HG02759 (cell line): ENCODE results near the gene ESYT2.

Source experiments
- ATAC-seq: cut with Tn5 transposase; IDR thresholded peaks from one replicate; pipeline ENCODE4 v1.9.1; 2021; ENCODE audit warnings: mild to moderate bottlenecking, moderate library complexity; ENCODE audit not compliant: unreplicated experiment

ESYT2 gene

DNA sequence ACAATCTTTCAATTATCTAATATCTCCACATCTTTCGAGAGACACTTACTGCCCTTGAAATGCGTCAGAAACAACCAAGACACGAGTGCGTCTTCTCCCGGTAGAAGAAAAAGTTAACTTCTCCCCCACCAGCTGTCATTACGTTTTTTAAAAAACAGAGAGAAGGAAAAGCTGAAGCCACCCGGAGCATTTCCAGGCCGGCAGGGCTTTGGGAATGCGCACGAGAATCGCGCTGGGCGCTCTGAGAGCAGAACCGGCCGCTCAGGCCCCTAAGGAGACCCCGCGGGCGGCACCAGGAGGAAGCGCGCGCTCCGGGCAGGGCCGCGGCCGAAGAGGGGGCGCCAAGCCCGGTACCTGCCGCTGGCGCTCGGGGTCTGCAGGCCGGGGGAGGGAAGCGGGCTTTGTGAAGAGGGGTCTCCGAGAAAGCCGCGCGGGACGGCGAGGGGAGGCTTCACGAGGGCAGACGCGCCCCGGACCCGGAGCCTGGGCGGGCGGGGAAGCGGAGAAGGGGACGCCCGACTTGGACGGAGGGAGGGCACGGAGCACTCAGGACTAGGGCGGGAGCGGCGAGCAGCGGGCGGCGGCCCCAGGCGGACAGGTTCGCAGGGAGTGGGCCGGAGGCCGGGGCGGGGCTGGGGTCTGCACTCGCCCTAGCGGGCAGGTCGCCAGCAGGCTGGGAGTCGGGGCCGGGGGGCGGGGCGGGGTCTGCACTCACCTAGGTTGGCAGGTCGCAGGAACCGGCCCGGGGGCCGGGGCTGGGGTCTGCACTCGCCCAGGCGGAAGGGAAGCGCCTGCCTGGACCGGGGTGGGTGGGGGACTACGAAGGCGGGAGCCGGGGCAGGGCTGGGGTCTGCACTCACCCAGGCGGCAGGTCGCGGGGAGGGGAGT lies 932 bp downstream of the ESYT2 start:
- ATAC-seq, result no peak

DNA sequence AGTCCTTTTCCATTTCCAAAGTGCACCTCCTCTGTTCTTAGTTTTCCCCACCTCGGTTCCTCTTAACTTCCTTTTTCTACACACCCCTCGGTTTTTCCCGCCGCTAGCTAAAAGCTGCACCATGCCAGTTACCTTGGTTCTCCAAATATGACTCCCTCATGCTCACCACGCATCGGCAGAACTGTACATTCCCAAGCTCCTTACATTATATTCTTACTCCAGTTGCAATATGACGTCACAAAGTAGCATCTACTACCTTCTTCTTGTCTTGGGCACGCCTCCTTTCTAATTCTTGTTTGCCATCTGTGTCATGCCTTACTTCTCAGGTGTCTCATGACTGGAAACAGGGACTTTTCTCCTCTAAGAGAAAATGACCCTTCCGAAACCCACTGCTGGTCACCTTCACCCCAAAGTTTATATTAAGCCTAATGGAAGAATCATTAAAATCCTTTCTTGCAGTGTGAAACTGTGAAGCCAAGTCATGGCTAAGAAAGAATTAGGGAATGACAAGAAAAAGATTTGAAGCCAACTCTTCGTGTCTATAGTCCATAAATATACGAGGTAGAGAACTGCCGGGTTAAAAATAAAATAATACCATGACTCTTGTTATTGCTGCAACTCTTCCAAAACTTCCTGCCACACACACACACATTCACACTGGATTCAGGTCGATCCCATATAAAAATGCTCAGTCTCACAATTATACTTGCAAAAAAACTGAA lies 1.7 kb downstream of the ESYT2 start:
- ATAC-seq, result no peak

DNA sequence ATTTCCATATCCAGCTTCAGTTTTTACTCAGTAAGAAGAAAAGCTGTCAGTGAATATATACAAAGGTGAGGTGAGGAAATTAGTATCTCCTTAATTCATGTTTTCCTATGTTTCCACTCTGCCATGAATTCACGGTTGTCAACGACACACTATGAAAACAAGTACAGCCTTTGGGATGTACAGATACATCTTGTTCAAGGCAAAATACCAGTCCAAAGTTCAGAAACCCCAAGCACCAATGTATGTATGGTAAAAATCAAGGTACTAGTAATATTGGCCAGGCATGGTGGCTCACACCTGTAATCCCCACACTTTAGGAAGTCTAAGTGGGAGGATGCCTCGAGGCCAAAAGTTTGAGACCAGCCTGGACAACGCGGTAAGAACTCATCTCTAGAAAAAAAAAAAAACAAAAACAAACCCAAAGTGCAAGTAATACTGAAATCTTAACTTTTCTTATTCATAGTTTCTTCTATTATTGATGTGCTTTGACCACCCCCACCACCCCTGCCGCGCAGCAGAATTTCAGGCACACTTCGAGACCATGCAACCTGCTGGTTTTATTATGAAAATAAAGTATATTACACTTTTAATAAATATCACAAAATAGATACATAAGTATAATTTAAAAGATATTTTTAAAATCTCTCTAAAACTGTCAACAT lies 3.5 kb downstream of the ESYT2 start:
- no peak for ATAC-seq

DNA sequence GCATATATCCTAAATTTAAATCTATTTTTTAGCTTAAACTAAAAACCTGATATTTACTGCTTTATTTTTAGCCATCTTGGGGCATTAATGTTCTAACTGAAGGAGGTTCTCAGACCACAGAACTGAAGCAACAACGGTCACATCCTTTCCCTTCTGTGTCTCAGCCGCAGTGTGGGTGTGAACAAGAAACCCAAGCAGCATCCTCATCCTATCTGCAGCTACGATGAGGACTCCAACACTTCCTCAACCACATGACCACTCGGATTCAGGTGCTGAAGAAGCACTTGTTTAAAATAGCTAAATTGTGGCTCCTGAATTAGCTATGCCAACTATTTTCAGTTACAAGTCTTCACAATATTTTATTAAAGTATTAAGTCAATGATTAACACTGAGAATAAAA lies 5.3 kb downstream of the ESYT2 start:
- peak; percentile 69 for ATAC-seq

DNA sequence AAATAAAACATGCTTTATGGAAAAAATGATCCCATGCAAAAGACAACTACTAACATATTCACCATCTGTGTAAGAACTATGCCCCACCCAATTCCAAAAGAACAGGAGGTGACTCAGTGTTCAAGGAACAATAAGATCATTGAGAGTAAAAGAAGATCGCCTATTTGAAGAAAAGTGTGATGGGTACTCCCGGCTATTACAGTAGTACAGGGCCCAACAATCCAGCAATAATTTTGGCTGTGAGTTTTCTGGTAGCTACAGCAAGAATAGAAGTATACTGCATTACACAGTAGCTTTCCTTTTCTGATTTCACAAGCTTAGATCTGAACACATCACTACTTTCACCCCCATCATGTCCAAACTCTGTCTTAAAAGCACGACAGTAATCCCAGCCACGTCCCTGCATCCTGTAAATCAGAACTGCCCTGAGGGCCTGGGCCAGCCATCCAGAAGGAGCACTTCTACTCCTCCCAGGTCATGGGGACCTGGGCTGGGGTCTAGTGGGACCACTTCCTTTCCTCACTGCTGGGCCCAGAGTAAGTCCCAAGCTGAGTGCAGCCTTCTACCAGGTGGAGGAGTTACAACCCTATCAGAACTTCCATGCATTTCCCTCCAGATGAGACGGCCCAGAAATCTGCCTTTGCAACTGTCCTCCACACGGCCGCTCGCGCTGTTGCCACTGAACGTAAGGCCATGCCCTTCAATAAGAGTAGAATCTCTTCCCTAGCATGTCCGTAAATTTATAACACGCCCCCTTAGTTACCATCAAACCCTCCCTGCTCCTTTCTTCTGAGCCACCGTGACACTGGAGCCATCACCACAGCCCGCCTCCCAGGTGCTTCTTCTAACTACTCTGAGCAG lies 7.9 kb downstream of the ESYT2 start:
- no peak for ATAC-seq

DNA sequence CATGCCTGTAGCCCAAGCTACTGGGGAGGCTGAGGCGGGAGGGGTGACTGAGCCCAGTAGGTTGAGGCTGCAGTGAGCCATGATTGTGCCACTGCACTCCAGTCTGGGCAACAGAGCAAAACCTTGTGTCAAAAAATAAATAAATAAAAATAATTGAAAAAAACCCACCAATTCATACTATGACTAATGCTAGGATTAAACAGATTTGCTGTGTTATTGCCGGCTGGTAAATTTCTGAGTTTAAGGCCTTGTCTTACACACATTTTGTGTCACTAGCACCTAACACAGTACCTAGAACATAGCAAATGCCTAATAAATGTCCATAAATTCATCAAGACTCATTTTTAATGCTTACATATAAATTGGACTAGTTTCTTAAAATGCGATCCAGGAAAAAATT lies 8.7 kb downstream of the ESYT2 start:
- no peak for ATAC-seq

DNA sequence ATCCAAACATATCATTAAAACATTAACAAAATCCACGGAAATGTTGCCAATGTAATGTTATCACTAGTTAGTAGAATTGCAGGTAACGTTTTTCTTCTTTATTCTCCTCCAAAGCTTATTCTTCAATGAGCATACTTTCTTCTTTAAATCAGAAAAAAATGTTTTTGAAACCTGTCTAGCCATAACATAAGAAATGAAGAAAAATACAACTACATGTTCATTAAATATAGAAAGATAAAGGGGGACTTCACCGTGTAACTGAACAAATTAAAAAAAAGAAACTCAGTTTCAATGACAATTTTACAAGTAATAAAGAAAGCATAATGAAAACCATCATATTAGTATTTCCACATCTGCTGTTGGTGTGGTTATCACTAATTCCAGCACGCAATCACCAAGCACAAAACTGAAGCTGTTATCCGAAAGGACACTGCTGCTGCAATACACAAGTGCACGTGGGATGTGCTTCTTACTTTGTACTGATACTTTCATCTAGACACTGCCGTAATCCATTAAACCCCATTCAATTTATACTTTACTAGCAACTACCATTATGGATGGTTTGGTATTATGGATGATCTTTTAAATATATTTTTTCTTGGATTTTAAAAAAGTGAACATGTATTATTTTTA lies 9.6 kb downstream of the ESYT2 start:
- ATAC-seq, result no peak

DNA sequence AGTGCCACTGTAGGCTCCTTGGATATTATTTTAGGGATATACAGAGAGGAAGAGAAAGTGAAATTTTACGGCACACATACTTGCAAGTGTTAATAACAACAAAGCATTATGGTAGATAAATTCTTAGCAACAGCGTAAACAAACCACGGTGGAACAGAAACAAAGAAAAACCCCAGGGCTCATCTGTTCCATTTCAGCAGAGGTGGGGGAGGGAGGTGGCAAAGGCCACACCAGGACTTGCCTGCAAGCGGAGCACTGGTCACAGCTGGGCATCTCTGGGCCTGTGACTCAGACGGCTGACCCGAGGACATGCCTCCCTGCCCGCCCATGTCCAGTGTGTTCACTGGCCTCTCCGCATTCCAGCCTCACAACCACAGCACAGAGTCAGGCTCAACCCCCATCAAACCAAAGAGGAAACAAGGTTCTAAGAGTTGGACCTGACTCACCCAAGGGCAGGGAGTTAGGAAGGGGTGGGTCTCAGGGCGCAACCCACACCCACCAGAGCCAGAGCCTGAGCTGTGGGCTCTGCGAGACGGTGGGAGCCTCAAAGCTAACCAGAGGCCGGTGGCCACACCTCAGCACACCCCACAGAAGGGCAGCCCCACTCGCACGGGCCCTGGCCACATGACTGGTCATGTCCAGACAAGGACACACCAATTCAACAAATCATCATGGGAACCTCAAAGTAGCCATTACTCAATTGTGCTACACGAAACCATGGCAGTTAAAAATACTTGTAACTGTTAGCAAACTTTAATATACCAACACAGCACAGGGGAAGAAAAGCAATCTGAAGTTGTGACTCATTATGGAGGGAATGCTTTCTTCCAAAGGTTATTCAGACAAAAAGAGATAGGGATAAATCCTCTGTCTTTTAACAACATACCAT lies 10.7 kb downstream of the ESYT2 start:
- peak; percentile 89 for ATAC-seq

DNA sequence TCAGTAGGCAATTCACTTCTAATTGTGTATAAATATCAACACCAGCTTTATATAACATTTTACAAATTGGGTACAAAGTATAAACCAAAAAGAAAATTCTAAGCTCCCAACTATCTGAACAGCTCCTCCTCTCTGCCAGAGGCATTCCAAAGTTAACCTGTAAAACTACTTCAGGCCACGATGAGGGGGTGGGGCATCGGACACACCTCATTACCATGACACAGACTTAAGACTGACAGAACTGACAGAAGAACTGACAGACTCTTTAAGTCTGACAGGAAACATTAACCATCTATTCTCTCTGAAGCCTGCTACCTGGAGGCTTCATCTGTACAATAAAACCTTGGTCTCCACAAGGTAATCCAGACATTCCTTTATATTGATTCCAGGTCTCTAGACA lies 12.3 kb downstream of the ESYT2 start:
- ATAC-seq, result no peak

DNA sequence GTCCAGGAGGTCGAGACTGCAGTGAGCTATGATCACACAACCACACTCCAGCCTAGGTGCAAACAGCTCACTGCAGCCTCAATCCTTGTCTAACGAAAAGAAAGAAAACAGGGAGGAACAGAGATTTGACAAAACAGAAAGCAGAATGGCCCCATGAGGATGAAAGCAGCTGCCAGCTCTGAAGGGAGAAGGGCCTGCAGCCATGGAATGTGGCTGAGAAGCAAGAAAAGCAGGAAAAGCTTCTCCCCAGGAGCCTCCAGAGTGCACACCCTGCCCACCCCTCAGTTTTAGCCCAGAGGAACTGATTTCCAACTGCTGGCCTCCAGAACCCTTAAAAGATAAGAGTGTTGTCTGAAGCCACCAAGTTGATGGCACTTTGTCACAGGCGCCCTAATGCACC lies 13.0 kb downstream of the ESYT2 start:
- ATAC-seq, result no peak

DNA sequence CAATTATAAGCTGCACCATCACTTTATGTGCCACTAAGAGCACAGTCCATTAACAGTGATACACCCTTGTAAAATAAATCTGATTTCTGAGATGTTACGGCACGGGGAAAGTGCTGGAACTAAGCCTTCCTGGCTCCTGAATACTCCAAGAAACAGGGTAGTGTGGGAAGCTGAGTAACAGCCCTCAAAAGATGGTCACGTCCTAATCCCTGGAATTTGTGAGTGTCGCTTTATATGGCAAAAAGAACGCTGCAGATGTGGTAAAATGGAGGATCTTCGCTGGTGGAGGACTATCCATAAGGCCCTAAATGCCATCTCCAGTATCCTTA lies 13.5 kb downstream of the ESYT2 start:
- no peak for ATAC-seq

DNA sequence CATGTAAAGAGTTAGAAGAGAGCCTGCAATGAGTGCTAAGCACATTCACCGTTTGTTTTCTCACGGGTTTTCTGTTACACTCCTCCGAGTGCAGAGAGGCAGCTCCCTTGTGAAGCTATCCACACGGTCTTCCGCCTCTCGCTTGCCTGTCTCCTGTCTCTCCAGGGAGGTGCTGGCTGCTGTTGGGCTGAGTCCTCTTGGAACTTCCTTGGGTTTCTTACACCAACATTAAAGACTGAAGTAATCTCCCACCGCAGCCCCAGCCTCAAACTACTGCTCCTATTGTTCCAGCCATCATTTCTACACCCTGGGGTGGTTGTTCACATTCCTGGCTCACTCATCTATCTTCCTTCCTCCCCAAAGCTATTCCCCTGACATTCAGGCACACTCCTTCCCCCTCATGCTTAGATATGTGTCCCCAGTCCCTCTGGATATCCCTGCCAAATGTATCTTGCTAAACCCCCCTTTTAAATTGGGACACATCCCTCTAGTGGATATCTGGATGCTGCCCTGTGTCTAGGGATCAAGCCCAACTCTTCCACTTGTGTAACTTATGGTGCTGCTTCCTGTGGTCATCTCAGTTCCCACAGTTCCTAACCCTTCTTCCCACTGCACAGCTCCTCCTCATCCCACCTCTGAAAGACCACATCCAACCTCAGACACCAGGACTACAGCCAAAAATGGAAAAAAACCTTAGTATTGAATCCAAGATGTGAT lies 14.1 kb downstream of the ESYT2 start:
- no peak for ATAC-seq

DNA sequence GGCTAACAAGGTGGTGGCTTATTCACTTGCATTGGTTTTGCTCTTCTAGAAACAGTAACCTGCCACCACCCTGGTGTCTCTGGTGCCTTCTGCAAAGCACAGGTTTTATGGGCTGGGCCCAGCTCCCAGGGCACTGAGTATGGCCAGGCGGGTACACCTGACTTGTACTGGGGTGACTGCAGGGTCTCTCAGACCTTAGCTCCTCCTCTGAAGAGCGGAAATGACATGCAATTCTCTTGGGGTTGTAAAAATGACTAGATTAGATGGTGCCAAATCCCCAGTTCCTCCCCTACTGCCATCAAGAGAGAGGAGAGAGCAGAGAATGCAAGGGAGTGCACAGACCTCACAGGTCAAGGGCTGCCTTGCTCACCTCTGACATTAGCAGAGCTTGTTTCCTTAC lies 14.7 kb downstream of the ESYT2 start:
- ATAC-seq, result no peak

DNA sequence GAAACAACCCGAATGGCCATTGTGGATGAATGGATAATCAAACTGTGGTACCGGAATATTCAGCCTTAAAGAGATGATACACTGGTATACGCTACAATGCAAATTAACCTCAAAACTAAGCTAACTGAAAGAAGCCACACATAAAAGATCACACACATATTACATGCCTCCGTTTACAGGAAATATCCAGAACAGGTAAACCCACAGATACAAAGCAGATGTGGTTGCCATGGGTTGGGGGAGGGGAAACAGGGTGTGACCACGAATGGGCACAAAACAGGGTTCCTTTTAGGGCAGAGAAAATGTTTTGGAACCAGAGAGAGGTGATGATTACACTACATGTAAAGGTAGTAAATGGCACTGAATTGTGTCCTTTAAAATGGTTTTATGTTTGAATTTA lies 16.6 kb downstream of the ESYT2 start:
- no peak for ATAC-seq

DNA sequence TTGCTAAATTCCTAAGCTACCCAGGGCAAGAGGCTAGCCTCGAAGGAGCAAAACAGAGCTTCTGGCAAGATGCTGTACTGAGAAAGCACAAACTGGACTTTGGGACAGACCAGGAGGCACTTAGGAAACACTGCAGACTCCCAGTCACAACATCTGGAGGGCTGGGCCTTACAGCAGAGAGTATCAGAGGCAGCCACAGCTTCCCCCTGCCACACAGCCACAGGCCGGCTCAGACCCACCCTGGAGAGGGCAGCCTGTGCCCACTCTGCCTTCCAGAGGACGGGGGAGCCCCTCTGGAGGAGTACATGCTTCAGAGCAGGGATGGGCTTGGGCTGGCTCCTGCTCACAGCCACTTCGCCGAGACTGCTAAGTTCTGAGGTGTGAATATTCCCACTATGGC lies 17.4 kb downstream of the ESYT2 start:
- no peak for ATAC-seq

DNA sequence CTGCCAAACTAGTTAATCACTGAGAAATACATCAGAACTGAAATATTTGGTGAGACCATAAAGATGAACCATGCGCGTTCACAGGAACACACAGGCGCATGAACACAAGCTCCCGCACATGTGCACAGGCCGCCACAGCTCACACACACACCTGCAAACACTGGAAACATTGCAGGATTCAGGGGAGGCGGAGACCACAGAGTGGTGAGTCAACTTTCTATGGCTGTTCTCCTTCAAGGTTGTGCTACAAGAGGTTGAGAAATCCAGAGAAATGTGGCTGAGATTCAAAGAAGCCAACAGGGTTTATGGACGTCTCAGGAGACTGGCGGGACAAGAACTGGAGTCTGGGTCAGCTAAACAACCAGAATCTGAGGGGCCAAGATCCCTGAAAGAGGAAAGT lies 17.8 kb downstream of the ESYT2 start:
- no peak for ATAC-seq

DNA sequence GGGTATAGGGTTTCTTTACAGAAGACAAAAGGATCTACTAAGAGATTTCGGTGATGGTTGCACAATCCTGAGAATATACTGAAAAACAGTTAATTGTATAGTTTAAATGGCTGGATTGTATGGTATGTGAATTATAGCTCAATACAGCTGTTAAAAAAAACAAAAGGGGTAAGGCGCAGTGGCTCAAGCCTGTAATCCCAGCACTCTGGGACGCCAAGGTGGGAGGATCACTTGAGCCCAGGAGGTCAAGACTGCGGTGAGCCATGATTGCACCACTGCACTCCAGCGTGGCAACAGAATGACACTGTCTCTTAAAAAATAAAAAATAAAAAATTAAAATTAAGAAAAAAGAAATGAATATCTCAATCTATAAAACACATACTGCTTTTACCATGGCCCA lies 18.5 kb downstream of the ESYT2 start:
- no peak for ATAC-seq

DNA sequence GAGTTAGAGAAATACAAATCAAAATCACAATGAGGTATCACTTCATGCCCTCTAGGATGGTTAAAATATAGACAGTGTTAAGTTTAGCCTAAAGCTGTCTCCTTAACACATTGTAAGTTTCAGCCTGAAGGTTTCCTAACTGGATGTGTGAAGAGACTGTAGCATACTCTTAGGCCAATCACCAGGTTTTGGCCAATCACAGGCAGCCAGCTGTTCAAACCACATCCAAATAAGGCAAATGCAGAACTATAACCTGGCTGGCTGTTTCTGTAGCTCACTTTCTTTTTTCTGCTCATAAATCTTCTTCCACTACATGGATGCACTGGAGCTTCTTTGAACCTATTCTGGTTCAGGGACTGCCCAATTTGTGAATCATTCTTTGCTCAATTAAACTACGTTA lies 19.7 kb downstream of the ESYT2 start:
- peak; percentile 90 for ATAC-seq

DNA sequence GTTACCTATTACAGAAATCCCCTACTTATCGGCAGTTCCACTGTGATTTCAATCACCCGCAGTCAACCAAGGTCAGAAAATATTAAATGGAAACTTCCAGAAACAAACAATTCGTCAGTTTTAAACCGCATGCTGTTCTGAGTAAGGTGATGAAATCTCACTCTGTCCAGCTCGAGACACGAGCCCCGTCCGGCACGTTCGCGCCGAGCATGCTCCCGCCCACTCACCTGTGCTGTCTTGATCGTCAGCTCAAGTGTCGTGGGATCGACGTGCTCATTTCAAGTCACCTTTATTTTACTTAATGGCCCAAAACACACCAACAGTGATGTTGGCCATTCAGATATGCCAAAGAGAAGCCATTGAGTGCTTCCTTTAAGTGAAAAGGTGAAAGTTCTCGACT lies 21.2 kb downstream of the ESYT2 start:
- ATAC-seq, result no peak
